HG03280 (cell line): Measurements from ENCODE around the gene NUP85.
"Not testable (repeated sequence)": the region's sequence is repeated elsewhere in the genome, so short reads cannot be mapped to it uniquely, and the experiment has no call there.

Source experiments
- ATAC-seq: cut with Tn5 transposase; IDR thresholded peaks from one replicate; pipeline ENCODE4 v1.9.1; 2021; ENCODE audit warnings: mild to moderate bottlenecking, moderate library complexity; ENCODE audit not compliant: unreplicated experiment

Gene NUP85

GRCh38 chr17:75199886-75200618 is 5.4 kb upstream of the NUP85 start:
- ATAC-seq, result no peak

GRCh38 chr17:75205793-75206163 is 299 bp downstream of the NUP85 start:
- ATAC-seq, result peak; percentile 9

- ATAC-seq, result not testable (repeated sequence)
Measured at GRCh38 chr17:75207050-75207407, 1.6 kb downstream of the NUP85 start.

- no peak for ATAC-seq
Measured at GRCh38 chr17:75207760-75208159, 2.3 kb downstream of the NUP85 start.

GRCh38 chr17:75208161-75208560 is 2.7 kb downstream of the NUP85 start:
- ATAC-seq, result no peak

GRCh38 chr17:75209061-75209460 is 3.6 kb downstream of the NUP85 start:
- ATAC-seq, result no peak

- no peak for ATAC-seq
Measured at GRCh38 chr17:75218131-75218530, 12.7 kb downstream of the NUP85 start.

GRCh38 chr17:75219815-75220214 is 14.3 kb downstream of the NUP85 start:
- ATAC-seq, result no peak

GRCh38 chr17:75225016-75225415 is 19.5 kb downstream of the NUP85 start:
- ATAC-seq, result no peak

GRCh38 chr17:75227729-75228128 is 22.2 kb downstream of the NUP85 start:
- ATAC-seq, result no peak

- no peak for ATAC-seq
Measured at GRCh38 chr17:75228305-75228704, 22.8 kb downstream of the NUP85 start.

GRCh38 chr17:75228847-75229246 is 23.4 kb downstream of the NUP85 start:
- ATAC-seq, result no peak

- no peak for ATAC-seq
Measured at GRCh38 chr17:75231071-75231470, 25.6 kb downstream of the NUP85 start.

GRCh38 chr17:75231741-75232464 is 26.4 kb downstream of the NUP85 start:
- no peak for ATAC-seq

GRCh38 chr17:75232786-75233185 is 27.3 kb downstream of the NUP85 start:
- no peak for ATAC-seq

GRCh38 chr17:75237100-75238014 is 31.9 kb downstream of the NUP85 start:
- ATAC-seq, result no peak

- ATAC-seq, result no peak
Measured at GRCh38 chr17:75238020-75238580, 32.6 kb downstream of the NUP85 start.

- ATAC-seq, result peak; percentile 68
Measured at GRCh38 chr17:75238684-75239191, 33.3 kb downstream of the NUP85 start.

- no peak for ATAC-seq
Measured at GRCh38 chr17:75239214-75239613, 33.7 kb downstream of the NUP85 start.

GRCh38 chr17:75239778-75240393 is 34.4 kb downstream of the NUP85 start:
- ATAC-seq, result no peak
